ENCODE measurements around the gene PATZ1. TPM values are rescaled to one million over a fixed set of nuclear protein-coding genes. Genes with fewer than 3 reads are reported as not detected.

PATZ1 gene
- total and polyA plus RNA-seq, 2 of the 8 experiments (the other 6 are each of a cell fraction or from before 2014, with no cell fraction given), result 62.1 to 70.9 TPM

- TF ChIP-seq POU5F1 (IDR thresholded peaks at IDR 0.05; ENCODE audit: low read depth, low read length) (no peak), HDAC2 (IDR thresholded peaks at IDR 0.05; ENCODE audit: borderline replicate concordance in 1 of 2, low read depth in 2 of 2, low read length in 2 of 2) (0 out of 4 replicates have a peak, but pooled peaks of 1 of the 2 experiments have one; percentile 87), HDAC6 (IDR thresholded peaks at IDR 0.05; ENCODE audit: low read depth, low read length) (no peak), ATF3 (IDR thresholded peaks at IDR 0.05; ENCODE audit: insufficient read depth, low read depth, low read length) (no peak), ZNF274 (IDR thresholded peaks at IDR 0.05; ENCODE audit: borderline replicate concordance, extremely low read depth, low read length) (no peak), JUN (IDR thresholded peaks at IDR 0.05; ENCODE audit: low read depth, low read length) (no peak), POLR2A (IDR thresholded peaks at IDR 0.05; ENCODE audit: control extremely low read depth in 1 of 2, low read depth in 2 of 2, low read length in 2 of 2) (peak; percentile 68 to 86; a peak in 2 of 3 replicates), CBX8 (IDR thresholded peaks at IDR 0.05; ENCODE audit: borderline replicate concordance, low read depth, low read length) (no peak), ASH2L (IDR thresholded peaks at IDR 0.05; ENCODE audit: low read length) (peak; percentile 96), JUND (IDR thresholded peaks at IDR 0.05; ENCODE audit: low read length) (no peak), SIN3A (conservative IDR thresholded peaks at IDR 0.05 in 1 of 2, IDR thresholded peaks at IDR 0.05 in 1 of 2; ENCODE audit: low read depth in 1 of 2, low read length in 2 of 2) (peak in 1 of 2 experiments; percentile 16; a peak in 1 of 4 replicates), FOSL1 (IDR thresholded peaks at IDR 0.05; ENCODE audit: insufficient read depth, low read depth, low read length) (no peak), KDM1A (IDR thresholded peaks at IDR 0.05; ENCODE audit: borderline replicate concordance, low read length) (no peak), TAF7 (optimal IDR thresholded peaks at IDR 0.05; ENCODE audit: borderline replicate concordance, low read depth, low read length) (peak; percentile 94), SUZ12 (IDR thresholded peaks at IDR 0.05; ENCODE audit: low read length) (no peak), TAF1 (IDR thresholded peaks at IDR 0.05; ENCODE audit: low read depth, low read length) (peak; percentile 68), SP1 (IDR thresholded peaks at IDR 0.05; ENCODE audit: low read depth, low read length) (peak; percentile 97), CHD2 (IDR thresholded peaks at IDR 0.05; ENCODE audit: low read length) (peak; percentile 77), TBP (IDR thresholded peaks at IDR 0.05; ENCODE audit: low read depth, low read length) (peak; percentile 79), EP300 (IDR thresholded peaks at IDR 0.05; ENCODE audit: borderline replicate concordance in 1 of 2, low read depth in 2 of 2, low read length in 2 of 2) (peak in 1 of 2 experiments; percentile 96; a peak in 2 of 3 replicates), NANOG (IDR thresholded peaks at IDR 0.05; ENCODE audit: insufficient read depth, low read depth, low read length, poor library complexity, severe bottlenecking) (peak; percentile 66)
Observed at GRCh38 chr22:31343235-31344191, 2.6 kb downstream of the PATZ1 start (continued).
